Erythroblast (primary cell): ENCODE results near the gene LYPD6.

Experiments
- GATA1 ChIP-seq: IDR thresholded peaks from 2 replicates; pipeline ENCODE4 v1.6.1; 2011; ENCODE audit warnings: low read depth, mild to moderate bottlenecking, control low read depth, low read length, moderate library complexity
- POLR2A ChIP-seq: IDR thresholded peaks from 2 replicates; pipeline ENCODE4 v1.6.1; 2011; ENCODE audit warnings: mild to moderate bottlenecking, low read length

GRCh38 chr2:149315461-149315860 is 14.9 kb upstream of the LYPD6 start:
- TF ChIP-seq POLR2A, result no peak
- no peak for TF ChIP-seq GATA1
